RWPE1 (cell line): Measurements from ENCODE around the gene NRXN3.
A peak's percentile ranks its signal among the peaks of the same experiment; 100 is the strongest.
"Not testable (repeated sequence)": the region's sequence is repeated elsewhere in the genome, so short reads cannot be mapped to it uniquely, and the experiment has no call there.

Experiments used
- CTCF ChIA-PET: fragments of 350-600 bp; sonication (Branson Sonifier 250); formaldehyde crosslinking; extraction: SDS; loops from one replicate; lab custom pipeline; 2021; lab: Yijun Ruan, JAX
- POLR2A ChIA-PET: fragments of 400-600 bp; formaldehyde crosslinking; extraction: SDS; loops from one replicate; lab custom pipeline; 2020; ENCODE audit warnings: antibody characterized with exemption; ENCODE audit not compliant: low non-redundant PET; lab: Yijun Ruan, JAX
- DNase-seq: peaks from one replicate; pipeline ENCODE4 v3.0.0; 2012; ENCODE audit warnings: low spot score
- H3K27ac ChIP-seq: fragments of 450-650 bp; 2 replicates; pipeline ENCODE4 v1.5.1; 2017
- TF ChIP-seq, protein P1 (sequence below): fragments of 450-650 bp; conservative IDR thresholded peaks from 2 replicates; pipeline ENCODE4 v1.5.1; 2017; ENCODE audit warnings: low read depth, mild to moderate bottlenecking

The NRXN3 gene

DNA sequence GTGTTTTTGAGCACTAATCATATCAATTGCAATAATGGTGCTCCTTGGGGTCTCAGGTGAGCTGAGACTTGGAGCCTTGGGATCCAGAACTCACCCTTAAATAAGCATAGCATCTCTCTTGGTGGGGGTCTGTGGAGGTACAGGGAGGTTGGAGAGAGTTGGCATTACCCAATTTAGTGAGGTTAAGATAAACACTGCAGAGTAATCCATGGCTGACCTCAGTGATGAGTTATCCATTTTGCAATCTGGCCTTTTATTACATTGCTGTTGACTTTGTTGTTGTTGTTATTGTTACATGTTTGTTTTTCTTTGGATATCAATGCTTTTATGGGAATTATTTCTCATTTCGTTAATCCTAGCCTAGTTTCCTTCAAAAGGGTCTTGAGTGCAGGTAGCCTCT lies 373.3 kb downstream of the NRXN3 start:
- POLR2A ChIA-PET, result no interaction called here
- DNase-seq, result no peak
- H3K27ac ChIP-seq, result no peak overlapping the region
- TF ChIP-seq, protein P1, sequence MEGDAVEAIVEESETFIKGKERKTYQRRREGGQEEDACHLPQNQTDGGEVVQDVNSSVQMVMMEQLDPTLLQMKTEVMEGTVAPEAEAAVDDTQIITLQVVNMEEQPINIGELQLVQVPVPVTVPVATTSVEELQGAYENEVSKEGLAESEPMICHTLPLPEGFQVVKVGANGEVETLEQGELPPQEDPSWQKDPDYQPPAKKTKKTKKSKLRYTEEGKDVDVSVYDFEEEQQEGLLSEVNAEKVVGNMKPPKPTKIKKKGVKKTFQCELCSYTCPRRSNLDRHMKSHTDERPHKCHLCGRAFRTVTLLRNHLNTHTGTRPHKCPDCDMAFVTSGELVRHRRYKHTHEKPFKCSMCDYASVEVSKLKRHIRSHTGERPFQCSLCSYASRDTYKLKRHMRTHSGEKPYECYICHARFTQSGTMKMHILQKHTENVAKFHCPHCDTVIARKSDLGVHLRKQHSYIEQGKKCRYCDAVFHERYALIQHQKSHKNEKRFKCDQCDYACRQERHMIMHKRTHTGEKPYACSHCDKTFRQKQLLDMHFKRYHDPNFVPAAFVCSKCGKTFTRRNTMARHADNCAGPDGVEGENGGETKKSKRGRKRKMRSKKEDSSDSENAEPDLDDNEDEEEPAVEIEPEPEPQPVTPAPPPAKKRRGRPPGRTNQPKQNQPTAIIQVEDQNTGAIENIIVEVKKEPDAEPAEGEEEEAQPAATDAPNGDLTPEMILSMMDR, result no peak
- CTCF ChIA-PET, result no interaction called here

DNA sequence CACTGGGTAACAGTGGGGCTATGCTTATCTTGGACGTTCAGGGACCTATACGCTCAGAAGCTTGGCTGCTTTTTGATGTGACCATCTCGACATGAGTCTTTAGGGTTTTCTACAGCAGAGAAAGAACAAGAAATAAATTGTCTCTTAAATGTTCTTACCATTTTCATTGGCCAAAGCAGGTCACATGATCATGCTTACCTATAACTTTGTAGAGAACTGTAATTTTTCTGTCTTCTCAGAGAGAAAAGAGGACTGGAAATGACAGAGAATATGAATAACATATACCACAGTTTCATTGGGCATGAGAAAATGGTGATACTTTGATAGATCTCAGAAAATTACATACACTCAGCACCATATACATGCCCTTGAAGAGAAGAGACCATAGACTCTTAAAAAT lies 390.9 kb downstream of the NRXN3 start:
- H3K27ac ChIP-seq, result no peak overlapping the region
- DNase-seq, result no peak
- TF ChIP-seq, protein P1, result no peak
- POLR2A ChIA-PET, result no interaction called here
- CTCF ChIA-PET, result no interaction called here

DNA sequence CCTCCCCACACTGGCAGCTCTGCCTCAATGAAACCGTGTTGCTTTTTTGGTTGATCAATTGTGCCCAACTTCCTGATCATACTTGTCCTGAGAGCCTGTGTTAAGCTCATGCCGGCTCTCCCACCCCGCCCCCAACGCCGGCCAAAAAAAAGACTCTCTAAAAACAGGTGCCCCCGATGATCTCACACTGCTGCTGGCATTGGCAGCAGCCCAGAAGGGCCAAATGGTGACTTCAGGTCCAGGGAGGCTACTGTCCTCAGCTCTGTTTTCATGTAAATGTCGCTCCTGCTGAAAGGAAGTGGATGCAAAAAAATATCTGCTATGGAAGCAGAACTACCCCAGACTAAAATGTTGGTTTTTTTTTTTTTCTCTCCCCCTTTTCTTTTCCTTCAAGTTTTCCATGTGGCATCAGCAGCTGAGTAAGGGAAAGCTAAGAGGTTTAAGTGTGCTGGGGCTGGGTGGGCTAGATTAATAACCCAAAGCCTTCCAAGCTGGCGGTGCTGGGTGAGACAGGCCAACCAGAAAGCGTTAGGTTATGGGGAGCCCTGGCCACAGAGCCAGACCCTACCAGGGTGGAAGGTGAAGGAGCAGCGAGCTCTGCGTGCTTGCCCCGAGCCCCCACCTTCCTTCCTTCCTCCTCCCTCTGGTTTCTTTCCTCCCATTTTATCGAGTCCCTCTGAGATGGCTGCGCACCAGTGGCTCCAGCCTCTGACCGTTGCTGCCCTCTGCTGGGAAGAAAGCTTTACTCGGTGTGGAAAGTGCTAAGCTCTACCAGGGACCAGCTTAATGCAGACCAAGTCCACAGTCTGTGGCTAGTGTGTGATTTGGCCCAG lies 396.1 kb downstream of the NRXN3 start:
- TF ChIP-seq, protein P1, result peak; percentile 66
- ChIA-PET CTCF (interaction anchor here (0.5 to 1.4 kb wide), 20 partner anchors 10 to 1274 kb away, joined by 3 to 6 read pairs (median 3); no protein-coding TSS in a partner anchor), POLR2A (no interaction called here)
- H3K27ac ChIP-seq, result no peak overlapping the region
- DNase-seq, result peak; percentile 46

DNA sequence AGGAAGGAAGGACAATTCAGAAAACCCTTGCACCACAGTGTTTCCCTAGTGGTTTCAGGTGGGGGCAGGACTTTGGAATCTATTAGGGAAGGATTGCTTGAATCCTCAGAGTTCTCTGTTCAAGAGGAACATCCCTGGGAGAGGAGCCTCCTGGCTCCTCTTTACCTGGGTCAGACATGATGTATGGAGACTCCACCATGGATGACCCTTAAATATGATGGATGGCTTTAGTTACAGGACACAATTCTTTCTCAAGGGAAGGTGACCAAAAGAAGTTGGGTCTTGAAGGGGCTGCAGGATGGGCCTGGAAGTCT lies 396.6 kb downstream of the NRXN3 start:
- no peak overlapping the region for H3K27ac ChIP-seq
- CTCF ChIA-PET, result interaction anchor here (0.5 to 1.4 kb wide), 12 partner anchors 9 to 864 kb away, joined by 3 to 6 read pairs (median 3); no protein-coding TSS in a partner anchor
- TF ChIP-seq, protein P1, result 0 out of 2 replicates have a peak, but pooled peaks have one; percentile 25
- POLR2A ChIA-PET, result no interaction called here
- no peak for DNase-seq

DNA sequence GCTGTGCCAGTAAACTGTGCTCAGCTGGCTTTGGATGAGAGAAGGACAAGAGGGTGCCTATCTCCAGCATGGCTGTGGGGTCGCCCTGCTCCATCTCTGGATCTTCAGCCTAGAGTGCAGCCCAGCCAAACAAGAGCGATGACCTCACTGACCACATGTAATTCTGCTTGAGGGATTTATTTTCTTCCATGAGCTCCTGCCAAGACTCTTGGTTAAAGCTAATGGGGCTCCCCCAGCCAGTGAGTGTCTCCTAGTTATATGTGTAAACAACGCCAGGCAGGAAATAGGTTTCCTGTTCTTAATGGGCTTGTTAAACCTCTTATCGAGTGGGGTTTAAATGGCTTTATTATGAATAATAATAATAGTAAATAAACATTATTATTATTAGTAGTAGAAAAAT lies 397.2 kb downstream of the NRXN3 start:
- TF ChIP-seq, protein P1, result no peak
- CTCF ChIA-PET, result interaction anchor here (0.7 to 1.4 kb wide), 2 partner anchors 14 to 703 kb away, joined by 3 to 6 read pairs; no protein-coding TSS in a partner anchor
- POLR2A ChIA-PET, result no interaction called here
- no peak overlapping the region for H3K27ac ChIP-seq
- no peak for DNase-seq

GRCh38 chr14:78573736-78574135 lies 403.6 kb downstream of the NRXN3 start:
- H3K27ac ChIP-seq, DNase-seq, POLR2A ChIA-PET: not testable (repeated sequence)
- CTCF ChIA-PET, result interaction anchor here (0.7 kb wide), 1 partner anchor 516 kb away, joined by 3 read pairs; no protein-coding TSS in a partner anchor
